HG02884 (cell line): ENCODE data around the gene WAS.
"Not testable (repeated sequence)": the region's sequence is repeated elsewhere in the genome, so short reads cannot be mapped to it uniquely, and the experiment has no call there.

Source experiments
- ATAC-seq: cut with Tn5 transposase; IDR thresholded peaks from one replicate; pipeline ENCODE4 v1.9.1; 2021; ENCODE audit warnings: mild to moderate bottlenecking, moderate library complexity; ENCODE audit not compliant: unreplicated experiment

Gene WAS

DNA sequence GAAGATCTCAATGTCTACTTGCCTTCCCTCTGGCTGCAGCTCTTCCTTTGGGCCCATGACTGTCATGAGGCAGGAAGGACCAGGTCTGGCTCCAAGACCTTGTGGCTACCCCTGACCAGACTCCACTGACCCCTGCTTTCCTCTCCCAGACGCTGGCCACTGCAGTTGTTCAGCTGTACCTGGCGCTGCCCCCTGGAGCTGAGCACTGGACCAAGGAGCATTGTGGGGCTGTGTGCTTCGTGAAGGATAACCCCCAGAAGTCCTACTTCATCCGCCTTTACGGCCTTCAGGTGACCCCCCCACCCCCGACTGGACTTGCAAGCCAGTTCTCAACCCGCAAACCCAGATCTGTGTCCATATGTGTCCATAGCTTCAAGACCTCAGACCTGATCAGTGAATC lies 535 bp downstream of the WAS start:
- no peak for ATAC-seq

- ATAC-seq: no peak
Measured at GRCh38 chrX:48685416-48685815, 1.8 kb downstream of the WAS start.

DNA sequence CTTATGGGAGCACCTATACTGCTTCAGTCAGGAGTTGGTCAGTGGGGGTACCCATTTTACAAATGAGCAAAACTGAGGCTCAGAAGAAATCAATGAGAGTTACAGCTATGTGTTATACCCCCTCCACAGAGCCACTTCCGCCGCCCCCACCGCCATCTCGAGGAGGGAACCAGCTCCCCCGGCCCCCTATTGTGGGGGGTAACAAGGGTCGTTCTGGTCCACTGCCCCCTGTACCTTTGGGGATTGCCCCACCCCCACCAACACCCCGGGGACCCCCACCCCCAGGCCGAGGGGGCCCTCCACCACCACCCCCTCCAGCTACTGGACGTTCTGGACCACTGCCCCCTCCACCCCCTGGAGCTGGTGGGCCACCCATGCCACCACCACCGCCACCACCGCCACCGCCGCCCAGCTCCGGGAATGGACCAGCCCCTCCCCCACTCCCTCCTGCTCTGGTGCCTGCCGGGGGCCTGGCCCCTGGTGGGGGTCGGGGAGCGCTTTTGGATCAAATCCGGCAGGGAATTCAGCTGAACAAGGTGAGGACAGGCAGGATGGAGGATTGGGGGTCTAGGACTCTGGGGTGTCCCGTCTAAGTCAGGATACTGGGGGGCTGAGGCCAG lies 5.0 kb downstream of the WAS start:
- no peak for ATAC-seq

DNA sequence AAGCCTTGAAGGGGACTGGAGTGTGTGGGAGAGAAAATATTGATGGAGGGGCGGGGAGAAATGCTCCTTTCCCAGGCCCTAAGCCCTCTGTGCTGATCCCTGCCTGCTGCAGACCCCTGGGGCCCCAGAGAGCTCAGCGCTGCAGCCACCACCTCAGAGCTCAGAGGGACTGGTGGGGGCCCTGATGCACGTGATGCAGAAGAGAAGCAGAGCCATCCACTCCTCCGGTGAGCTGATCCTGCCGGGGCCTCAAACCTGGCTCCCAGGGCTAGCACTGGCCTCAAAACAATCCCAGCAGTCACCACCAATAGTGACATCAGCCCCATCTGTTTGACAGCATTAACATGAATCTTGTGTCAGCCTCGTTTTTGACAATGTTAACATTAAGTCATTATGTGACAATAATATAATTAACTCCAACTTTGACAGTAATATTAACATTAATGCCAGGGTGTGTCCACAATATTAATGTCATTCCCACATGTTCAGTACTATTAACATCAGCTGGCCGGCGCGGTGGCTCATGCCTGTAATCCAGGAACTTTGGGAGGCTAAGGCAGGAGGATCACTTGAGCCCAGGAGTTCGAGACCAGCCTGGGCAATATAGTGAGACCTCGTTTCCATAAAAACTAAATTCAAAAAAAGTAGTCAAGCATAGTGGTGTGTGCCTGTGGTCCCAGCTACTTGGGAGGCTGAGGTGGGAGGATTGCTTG lies 5.8 kb downstream of the WAS start:
- no peak for ATAC-seq

GRCh38 chrX:48691746-48692145 lies 8.1 kb downstream of the WAS start:
- not testable (repeated sequence) for ATAC-seq

GRCh38 chrX:48694776-48695533 lies 11.4 kb downstream of the WAS start:
- no peak for ATAC-seq

DNA sequence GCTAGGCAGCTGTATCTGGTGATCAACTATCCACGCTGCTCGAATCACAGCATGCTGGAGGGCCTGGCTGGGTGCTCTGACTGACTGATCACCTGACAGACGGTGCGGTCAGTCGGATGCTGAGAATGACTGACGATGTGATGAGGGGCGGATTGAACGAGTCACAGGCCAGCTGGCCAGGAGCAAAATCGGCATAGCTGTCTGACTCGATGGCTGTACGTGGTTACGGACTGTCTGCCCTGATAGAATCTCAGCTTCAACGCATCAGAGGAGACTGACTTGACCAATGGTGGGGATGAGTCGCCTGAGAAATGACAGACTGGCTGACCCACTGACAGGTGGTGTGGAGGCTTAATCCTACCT lies 11.9 kb downstream of the WAS start:
- no peak for ATAC-seq

DNA sequence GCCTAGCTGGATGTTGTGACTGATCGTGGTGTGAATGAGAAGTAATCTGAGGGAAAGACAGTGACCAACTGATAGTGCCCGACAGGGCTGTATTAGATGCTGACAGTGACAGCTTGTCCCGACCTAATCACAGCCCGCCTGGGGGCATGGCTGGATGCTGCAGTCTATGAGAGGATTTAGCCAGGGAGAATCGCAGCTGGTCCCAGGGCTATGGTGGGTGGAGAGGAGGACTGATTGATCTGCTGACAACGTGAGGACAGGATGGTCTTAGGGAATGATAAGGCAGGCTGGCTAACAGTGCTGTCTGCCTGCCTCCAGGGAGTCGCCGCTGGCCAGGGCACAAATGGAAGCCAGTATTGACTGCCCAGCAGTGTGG lies 12.3 kb downstream of the WAS start:
- no peak for ATAC-seq

DNA sequence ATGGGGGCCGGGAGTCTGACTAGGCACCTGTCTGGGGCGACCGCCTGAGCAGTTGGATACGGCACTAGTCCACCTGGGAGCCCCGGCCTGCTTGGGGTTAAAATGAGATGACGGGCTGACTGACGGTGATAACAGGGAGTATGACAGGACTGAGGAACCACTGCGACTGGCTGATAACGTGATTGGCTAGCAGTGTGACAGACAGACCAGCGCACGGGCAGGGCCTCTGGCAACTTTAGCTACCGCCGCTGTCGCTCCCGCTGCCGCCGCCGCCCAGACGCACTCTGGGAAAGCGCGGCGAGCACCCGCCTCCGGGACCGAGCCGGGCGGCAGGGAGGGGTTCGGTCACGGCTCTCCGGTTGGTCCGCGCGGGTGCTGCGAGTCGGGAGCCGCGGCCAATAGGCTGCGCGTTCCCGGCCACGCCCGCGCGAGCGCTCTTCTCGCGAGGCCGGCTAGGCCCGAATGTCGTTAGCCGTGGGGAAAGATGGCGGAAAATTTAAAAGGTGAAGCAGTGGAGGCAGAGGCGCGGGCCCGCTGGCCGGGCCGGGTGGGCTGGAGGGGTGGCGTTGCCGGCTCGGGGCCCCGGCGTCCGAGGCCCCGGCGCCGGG lies 12.8 kb downstream of the WAS start, which contains the start of gene SUV39H1:
TSS of gene SUV39H1 (plus strand) at position 434 of the 608 bp plus-strand sequence. CDS start at position 485, 51 bp downstream.
- peak; percentile 86 for ATAC-seq

GRCh38 chrX:48696909-48697727 lies 13.5 kb downstream of the WAS start:
- ATAC-seq: peak; percentile 10

- no peak for ATAC-seq
Measured at GRCh38 chrX:48698306-48698705, 14.7 kb downstream of the WAS start.

- ATAC-seq: no peak
Measured at GRCh38 chrX:48700246-48700645, 16.6 kb downstream of the WAS start.

DNA sequence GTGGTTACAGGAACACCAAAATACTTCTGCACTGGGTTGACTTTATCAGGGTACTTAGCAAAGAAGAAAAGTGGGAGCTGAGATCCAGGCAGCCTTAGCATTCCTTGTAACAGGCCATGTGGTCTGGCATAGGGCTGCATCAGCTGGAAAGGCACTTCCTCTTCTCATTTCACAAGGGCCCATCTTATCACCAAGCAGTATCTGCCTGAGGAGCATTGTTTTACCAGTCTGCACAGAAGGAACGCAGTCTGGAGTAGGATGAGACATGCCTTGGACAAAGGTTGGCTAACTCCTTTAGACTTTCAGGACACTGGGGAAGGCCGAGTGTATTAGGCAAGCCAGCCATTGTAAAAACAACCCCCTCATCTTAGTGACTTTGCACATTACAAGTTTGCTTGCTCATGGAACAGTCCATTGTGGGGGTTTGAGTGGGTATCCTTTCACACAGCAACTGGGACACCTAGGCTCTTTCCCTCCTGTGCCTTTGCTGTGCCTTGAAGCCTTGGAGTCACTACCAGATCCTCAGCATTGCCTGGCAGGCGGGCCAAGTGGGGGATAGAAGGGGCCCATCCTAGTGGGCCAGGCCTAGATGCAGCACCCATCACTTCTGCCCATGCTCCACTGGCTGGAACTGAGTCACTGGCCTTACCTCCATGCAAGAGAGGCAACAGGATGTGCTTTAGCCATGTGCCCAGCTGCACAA lies 17.5 kb downstream of the WAS start:
- no peak for ATAC-seq

GRCh38 chrX:48702032-48702431 lies 18.4 kb downstream of the WAS start:
- no peak for ATAC-seq

GRCh38 chrX:48702716-48703115 lies 19.1 kb downstream of the WAS start:
- no peak for ATAC-seq

DNA sequence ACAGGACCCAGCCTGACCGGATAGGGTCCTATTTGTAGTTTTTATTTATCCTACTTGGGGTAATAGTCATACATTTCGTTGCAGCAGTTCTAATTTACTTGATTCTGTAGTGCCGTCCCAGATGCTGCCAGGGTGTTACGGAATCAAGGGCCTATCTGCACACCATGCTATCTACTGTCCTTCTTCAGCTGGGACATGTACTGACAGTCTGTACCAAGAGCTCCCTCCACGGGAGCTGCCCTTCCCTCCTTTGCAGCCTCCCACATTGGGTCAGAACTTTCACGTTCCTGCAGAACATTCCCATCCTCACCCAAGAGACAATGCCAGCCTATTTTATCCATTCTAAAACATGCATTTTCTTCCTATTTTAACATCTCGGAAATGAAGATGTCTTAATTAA lies 19.6 kb downstream of the WAS start:
- no peak for ATAC-seq

DNA sequence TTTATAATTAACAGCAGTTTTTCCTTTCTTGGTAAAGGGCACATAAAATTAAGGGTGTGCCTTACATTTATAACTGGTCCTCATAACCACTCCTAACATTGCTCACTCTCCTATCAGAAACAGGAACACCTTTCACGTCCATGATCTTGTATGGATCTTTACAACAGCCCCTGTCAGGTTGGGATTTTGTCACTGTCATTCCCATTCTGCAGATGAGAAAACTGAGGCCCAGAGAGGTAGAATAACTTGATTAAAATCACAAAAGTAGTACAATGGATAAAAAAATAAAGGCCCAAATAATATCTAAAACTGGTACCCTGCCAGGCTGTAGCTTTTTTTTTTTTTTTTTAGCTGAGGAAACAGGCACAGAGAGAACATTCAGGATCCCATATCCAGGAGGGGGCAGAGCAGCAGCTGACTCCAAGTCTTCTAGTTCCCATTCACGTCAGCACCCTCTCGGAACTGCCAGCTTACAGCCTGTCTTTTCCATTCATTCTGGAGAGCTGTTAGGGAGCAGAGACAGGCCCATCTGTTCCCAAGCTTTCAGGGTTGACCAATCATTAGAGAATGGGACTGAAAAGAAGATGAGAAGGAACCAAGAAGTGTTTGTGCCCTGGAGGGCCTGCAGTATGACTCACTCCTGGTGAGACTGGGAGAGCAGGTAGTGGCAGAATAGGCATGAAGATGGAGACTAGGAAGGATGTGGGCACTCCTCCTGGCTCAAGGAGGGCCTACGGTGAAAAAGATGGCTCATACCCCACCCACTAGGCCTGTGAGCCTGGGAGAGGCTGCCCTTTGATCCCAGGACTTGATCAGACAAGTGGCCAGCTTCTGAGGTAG lies 20.3 kb downstream of the WAS start:
- no peak for ATAC-seq

DNA sequence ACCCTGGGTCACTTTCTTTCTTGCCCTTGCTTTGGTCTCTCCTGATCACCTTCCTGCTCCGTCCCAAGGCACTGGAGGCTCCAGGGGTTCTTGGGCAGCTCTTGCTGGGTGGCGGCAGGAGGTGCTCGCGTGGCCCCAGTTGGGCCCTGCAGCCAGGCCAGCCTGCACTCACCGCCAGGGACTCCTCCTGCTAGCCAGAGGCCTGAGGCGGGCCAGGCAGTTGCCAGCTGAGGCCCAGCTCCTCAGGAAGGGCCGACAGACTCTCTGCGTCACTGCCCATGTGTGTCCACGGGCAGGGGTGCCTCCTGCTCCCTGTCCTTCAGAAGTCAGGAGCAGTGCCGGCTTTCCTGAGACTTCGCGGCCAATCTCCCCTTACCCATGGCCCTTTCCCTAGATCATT lies 22.3 kb downstream of the WAS start:
- no peak for ATAC-seq

DNA sequence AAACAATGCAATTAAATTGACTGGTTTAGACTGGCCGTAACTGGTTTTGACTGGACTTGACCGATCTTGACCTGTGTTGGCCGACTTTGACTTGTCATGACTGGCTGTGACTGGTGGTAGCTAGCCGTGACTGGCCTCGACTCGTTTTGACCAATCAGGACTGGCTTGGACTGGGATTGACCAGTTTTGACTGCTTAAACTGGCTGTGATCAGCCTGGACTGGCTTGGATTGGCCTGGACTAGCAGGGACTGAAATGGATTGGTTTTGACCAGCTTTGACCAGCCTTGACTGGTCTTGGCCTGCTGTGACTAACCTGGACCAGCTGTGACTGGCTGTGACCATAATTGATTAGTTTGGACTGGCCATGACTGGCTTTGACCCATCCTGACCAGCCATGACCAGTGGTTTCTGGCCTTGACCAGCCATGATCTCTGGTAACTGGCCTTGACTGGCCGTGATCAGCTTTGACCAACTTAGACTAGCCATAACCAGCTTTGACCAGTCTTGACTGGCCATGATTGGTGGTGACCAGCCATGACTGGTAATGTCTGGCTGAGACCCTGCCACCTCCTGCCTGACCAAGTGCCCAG lies 26.0 kb downstream of the WAS start:
- no peak for ATAC-seq
